ENCODE data around the gene S100A2.

S100A2 gene

DNA sequence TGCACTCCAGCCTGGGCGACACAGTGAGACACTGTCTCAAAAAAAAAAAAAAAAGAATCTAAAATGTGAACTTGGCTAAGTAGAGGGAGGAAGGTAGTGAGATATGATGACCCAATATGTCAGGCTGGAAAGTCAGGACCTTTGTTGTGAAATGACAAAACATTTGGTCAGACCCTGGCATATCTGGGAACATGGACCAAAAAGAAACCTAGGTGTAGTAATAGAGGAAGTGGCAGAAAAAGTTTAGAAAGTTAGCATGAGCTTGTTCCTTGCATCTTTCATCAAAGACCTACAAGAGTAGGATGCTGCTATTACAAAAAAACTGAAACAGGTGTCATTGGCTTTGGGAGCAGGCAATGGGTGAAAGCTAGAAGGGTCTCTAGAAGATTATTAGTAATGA is 9.3 kb downstream of the S100A2 start:
- Histone ChIP-seq H2AFZ (ENCODE audit: low read length) (no peak overlapping the region), H3K27ac (ENCODE audit: low read length) (no peak overlapping the region), H3K9me2 (replicated peaks; ENCODE audit: insufficient read depth, low read length) (no peaks in the 10 kb centered on the region), H3K27me3 (replicated peaks; ENCODE audit: insufficient read depth, low read length) (no peaks in the 10 kb centered on the region), H3K79me2 (ENCODE audit: low read length) (no peaks in the 10 kb centered on the region), H3K9me3 (replicated peaks; ENCODE audit: insufficient read depth, low read length) (no peaks in the 10 kb centered on the region), H4K20me1 (ENCODE audit: insufficient read depth, low read length) (no peaks in the 10 kb centered on the region), H3K4me1 (ENCODE audit: low read length) (no peaks in the 10 kb centered on the region), H3F3A (ENCODE audit: insufficient read depth, low read length) (no peaks in the 10 kb centered on the region), H3K36me3 (replicated peaks; ENCODE audit: insufficient read depth, low read length) (no peaks in the 10 kb centered on the region), H3K4me3 (ENCODE audit: low read length) (no peak overlapping the region), H3K9ac (ENCODE audit: low read length) (no peak overlapping the region), H3K4me2 (ENCODE audit: low read depth, low read length) (no peak overlapping the region)
- TF ChIP-seq EZH2phosphoT487 (IDR thresholded peaks at IDR 0.05; ENCODE audit: low read length) (no peak), EZH2 (optimal IDR thresholded peaks at IDR 0.05; ENCODE audit: low read depth, low read length) (no peak)
- TF ChIP-seq, protein P1, sequence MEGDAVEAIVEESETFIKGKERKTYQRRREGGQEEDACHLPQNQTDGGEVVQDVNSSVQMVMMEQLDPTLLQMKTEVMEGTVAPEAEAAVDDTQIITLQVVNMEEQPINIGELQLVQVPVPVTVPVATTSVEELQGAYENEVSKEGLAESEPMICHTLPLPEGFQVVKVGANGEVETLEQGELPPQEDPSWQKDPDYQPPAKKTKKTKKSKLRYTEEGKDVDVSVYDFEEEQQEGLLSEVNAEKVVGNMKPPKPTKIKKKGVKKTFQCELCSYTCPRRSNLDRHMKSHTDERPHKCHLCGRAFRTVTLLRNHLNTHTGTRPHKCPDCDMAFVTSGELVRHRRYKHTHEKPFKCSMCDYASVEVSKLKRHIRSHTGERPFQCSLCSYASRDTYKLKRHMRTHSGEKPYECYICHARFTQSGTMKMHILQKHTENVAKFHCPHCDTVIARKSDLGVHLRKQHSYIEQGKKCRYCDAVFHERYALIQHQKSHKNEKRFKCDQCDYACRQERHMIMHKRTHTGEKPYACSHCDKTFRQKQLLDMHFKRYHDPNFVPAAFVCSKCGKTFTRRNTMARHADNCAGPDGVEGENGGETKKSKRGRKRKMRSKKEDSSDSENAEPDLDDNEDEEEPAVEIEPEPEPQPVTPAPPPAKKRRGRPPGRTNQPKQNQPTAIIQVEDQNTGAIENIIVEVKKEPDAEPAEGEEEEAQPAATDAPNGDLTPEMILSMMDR (IDR thresholded peaks at IDR 0.05; ENCODE audit: low read length) = no peak
- no peak for DNase-seq

DNA sequence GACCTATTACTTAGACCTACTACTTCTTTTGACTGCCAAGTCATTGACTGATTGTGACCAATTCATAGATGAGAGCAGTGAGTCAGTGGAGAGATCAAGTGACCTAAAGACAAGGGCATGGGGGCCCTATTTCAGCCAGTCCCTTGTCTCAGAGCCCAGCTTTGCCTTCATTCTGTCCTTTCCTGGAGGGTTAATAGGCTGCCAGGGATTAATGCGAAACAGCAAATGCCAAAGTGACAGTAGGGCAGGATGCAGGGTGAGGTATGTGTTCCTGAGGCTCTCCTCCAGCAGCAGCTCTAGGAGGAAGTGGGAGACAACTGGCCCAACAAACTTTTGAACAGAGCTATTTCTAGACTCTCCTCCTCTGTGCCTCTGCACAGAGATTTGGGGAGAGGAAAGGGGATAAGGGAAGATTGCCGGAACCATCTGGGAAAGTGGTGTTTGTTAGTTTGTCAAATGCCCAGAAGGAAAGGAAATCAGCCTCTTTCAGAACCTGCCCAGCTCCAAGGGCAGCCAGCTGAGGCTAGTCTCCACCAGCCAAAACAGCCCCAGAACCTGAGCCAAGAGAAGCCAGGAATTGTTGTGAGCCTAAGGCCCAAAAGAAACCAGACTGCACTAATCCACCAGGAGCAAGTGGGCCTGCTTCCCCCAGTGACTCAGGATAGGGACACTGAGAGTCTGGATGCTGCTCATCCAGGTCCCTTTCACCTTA is 11.7 kb downstream of the S100A2 start:
- H3K4me3 ChIP-seq (ENCODE audit: low read length) = no peak overlapping the region
- no peaks in the 10 kb centered on the region for H3K9me2 ChIP-seq (replicated peaks; ENCODE audit: insufficient read depth, low read length)
- no peak overlapping the region for H3K4me2 ChIP-seq (ENCODE audit: low read depth, low read length)
- no peaks in the 10 kb centered on the region for H3K27me3 ChIP-seq (replicated peaks; ENCODE audit: insufficient read depth, low read length)
- no peak for DNase-seq
- no peaks in the 10 kb centered on the region for H4K20me1 ChIP-seq (ENCODE audit: insufficient read depth, low read length)
- no peaks in the 10 kb centered on the region for H3F3A ChIP-seq (ENCODE audit: insufficient read depth, low read length)
- H3K27ac ChIP-seq (ENCODE audit: low read length) = no peak overlapping the region
- H3K79me2 ChIP-seq (ENCODE audit: low read length) = no peaks in the 10 kb centered on the region
- no peak overlapping the region for H3K9ac ChIP-seq (ENCODE audit: low read length)
- H3K36me3 ChIP-seq (replicated peaks; ENCODE audit: insufficient read depth, low read length) = no peaks in the 10 kb centered on the region
- no peak for TF ChIP-seq EZH2 (optimal IDR thresholded peaks at IDR 0.05; ENCODE audit: low read depth, low read length)
- no peak for TF ChIP-seq EZH2phosphoT487 (IDR thresholded peaks at IDR 0.05; ENCODE audit: low read length)
- TF ChIP-seq, protein P1 (IDR thresholded peaks at IDR 0.05; ENCODE audit: low read length) = no peak
- H3K4me1 ChIP-seq (ENCODE audit: low read length) = no peaks in the 10 kb centered on the region
- H2AFZ ChIP-seq (ENCODE audit: low read length) = no peak overlapping the region
- no peaks in the 10 kb centered on the region for H3K9me3 ChIP-seq (replicated peaks; ENCODE audit: insufficient read depth, low read length)

DNA sequence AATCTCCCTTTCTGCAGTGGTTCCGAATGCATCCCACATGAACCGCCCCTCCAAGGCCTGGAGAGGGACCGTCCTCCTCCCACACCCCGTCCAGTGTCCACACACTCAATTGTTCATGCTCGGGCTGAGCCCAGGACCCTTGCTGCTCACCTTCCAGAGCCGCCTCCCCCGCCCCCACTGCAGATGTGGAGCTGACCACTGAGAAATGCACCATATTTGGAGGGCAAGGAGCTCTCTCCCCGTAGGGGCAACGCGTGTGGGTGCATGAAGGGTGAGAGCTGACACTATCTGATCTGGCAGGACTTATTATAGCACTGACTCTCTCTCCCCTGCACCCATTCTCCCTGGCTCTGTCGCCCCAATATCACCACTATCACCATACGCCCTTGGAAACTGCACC is 12.5 kb downstream of the S100A2 start:
- Histone ChIP-seq H3K4me3 (ENCODE audit: low read length) (no peak overlapping the region), H3K9me3 (replicated peaks; ENCODE audit: insufficient read depth, low read length) (no peaks in the 10 kb centered on the region), H3K9ac (ENCODE audit: low read length) (no peak overlapping the region), H3K79me2 (ENCODE audit: low read length) (no peaks in the 10 kb centered on the region), H3K9me2 (replicated peaks; ENCODE audit: insufficient read depth, low read length) (no peaks in the 10 kb centered on the region), H4K20me1 (ENCODE audit: insufficient read depth, low read length) (no peaks in the 10 kb centered on the region), H3K4me1 (ENCODE audit: low read length) (no peaks in the 10 kb centered on the region), H3K27me3 (replicated peaks; ENCODE audit: insufficient read depth, low read length) (no peaks in the 10 kb centered on the region), H3F3A (ENCODE audit: insufficient read depth, low read length) (no peaks in the 10 kb centered on the region), H3K36me3 (replicated peaks; ENCODE audit: insufficient read depth, low read length) (no peaks in the 10 kb centered on the region), H3K4me2 (ENCODE audit: low read depth, low read length) (no peak overlapping the region), H2AFZ (ENCODE audit: low read length) (no peak overlapping the region), H3K27ac (ENCODE audit: low read length) (no peak overlapping the region)
- TF ChIP-seq, protein P1 (IDR thresholded peaks at IDR 0.05; ENCODE audit: low read length) = no peak
- TF ChIP-seq EZH2phosphoT487 (IDR thresholded peaks at IDR 0.05; ENCODE audit: low read length) (no peak), EZH2 (optimal IDR thresholded peaks at IDR 0.05; ENCODE audit: low read depth, low read length) (no peak)
- no peak for DNase-seq

Data from MM.1S (cell line).